Measurements from ENCODE around the gene FAM227A. TPM values are rescaled to one million over a fixed set of nuclear protein-coding genes. Genes with fewer than 3 reads are reported as not detected.
A peak's percentile ranks its signal among the peaks of the same experiment; 100 is the strongest.

Gene FAM227A
- total and polyA plus RNA-seq, 2 of the 13 experiments (the other 11 are each of a cell fraction or from before 2014, with no cell fraction given) = 1.0 to 1.5 TPM

- TF ChIP-seq, protein P1, sequence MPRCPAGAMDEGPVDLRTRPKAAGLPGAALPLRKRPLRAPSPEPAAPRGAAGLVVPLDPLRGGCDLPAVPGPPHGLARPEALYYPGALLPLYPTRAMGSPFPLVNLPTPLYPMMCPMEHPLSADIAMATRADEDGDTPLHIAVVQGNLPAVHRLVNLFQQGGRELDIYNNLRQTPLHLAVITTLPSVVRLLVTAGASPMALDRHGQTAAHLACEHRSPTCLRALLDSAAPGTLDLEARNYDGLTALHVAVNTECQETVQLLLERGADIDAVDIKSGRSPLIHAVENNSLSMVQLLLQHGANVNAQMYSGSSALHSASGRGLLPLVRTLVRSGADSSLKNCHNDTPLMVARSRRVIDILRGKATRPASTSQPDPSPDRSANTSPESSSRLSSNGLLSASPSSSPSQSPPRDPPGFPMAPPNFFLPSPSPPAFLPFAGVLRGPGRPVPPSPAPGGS (CRISPR knock-in tag; IDR thresholded peaks at IDR 0.05) = peak; percentile 94; the same call in 1 of the 2 replicates
- TF ChIP-seq MEIS2 (CRISPR knock-in tag; IDR thresholded peaks at IDR 0.05) (peak; percentile 82), ZNF235 (CRISPR knock-in tag; IDR thresholded peaks at IDR 0.05; ENCODE audit: borderline replicate concordance) (peak; percentile 92), CCDC6 (CRISPR knock-in tag; IDR thresholded peaks at IDR 0.05) (peak; percentile 94; the same call in 1 of the 2 replicates), ZNF580 (CRISPR knock-in tag; IDR thresholded peaks at IDR 0.05; ENCODE audit: borderline replicate concordance, low read depth) (peak; percentile 89), MYNN (CRISPR knock-in tag; IDR thresholded peaks at IDR 0.05; ENCODE audit: low read depth) (no peak), TCF7L2 (IDR thresholded peaks at IDR 0.05; ENCODE audit: low read depth, low read length) (no peak), ZNF503 (CRISPR knock-in tag; IDR thresholded peaks at IDR 0.05) (peak; percentile 93), ZMYM4 (CRISPR knock-in tag; IDR thresholded peaks at IDR 0.05) (peak; percentile 95), POLR2G (IDR thresholded peaks at IDR 0.05; ENCODE audit: low read depth, low read length) (peak; percentile 97), ZNF317 (CRISPR knock-in tag; IDR thresholded peaks at IDR 0.05) (peak; percentile 64; the same call in 1 of the 2 replicates), ZNF513 (CRISPR knock-in tag; conservative IDR thresholded peaks at IDR 0.05) (no peak), HNRNPL (IDR thresholded peaks at IDR 0.05; ENCODE audit: low read depth, low read length) (peak; percentile 85), ZBTB43 (CRISPR knock-in tag; conservative IDR thresholded peaks at IDR 0.05) (peak; percentile 65), NR2F2 (IDR thresholded peaks at IDR 0.05; ENCODE audit: borderline replicate concordance, low read depth) (no peak; the same call in 1 of the 2 replicates), ZNF136 (CRISPR knock-in tag; IDR thresholded peaks at IDR 0.05; ENCODE audit: low read depth) (peak; percentile 90), REPIN1 (CRISPR knock-in tag; IDR thresholded peaks at IDR 0.05; ENCODE audit: borderline replicate concordance, low read depth) (peak; percentile 89), YEATS4 (CRISPR knock-in tag; IDR thresholded peaks at IDR 0.05; ENCODE audit: borderline replicate concordance) (peak; percentile 95), ZNF251 (CRISPR knock-in tag; IDR thresholded peaks at IDR 0.05) (no peak), ZNF34 (CRISPR knock-in tag; IDR thresholded peaks at IDR 0.05; ENCODE audit: borderline replicate concordance) (no peak), KLF12 (CRISPR knock-in tag; IDR thresholded peaks at IDR 0.05; ENCODE audit: borderline replicate concordance) (peak; percentile 96), ZNF552 (CRISPR knock-in tag; IDR thresholded peaks at IDR 0.05; ENCODE audit: borderline replicate concordance) (peak; percentile 70; the same call in 1 of the 2 replicates)
- TF ChIP-seq, protein P2, sequence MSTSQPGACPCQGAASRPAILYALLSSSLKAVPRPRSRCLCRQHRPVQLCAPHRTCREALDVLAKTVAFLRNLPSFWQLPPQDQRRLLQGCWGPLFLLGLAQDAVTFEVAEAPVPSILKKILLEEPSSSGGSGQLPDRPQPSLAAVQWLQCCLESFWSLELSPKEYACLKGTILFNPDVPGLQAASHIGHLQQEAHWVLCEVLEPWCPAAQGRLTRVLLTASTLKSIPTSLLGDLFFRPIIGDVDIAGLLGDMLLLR (CRISPR knock-in tag; IDR thresholded peaks at IDR 0.05) = peak; percentile 81
Observed at GRCh38 chr22:38681582-38682335, 25.6 kb upstream of the FAM227A start, which contains the start of gene TOMM22 (continued).

Data from HepG2 (cell line).